PC-9 (cell line): ENCODE measurements around the gene RCE1.

Source experiments
- EZH2 ChIP-seq: fragments of 200-600 bp; sonication (generic); IDR thresholded peaks from 2 replicates; pipeline ENCODE4 v1.8.0; 2017; ENCODE audit warnings: antibody characterized with exemption, low read depth
- TF ChIP-seq, protein P1 (sequence below): fragments of 200-600 bp; sonication (generic); conservative IDR thresholded peaks from 2 replicates; pipeline ENCODE4 v1.6.1; 2017; ENCODE audit warnings: mixed run types, antibody characterized with exemption, mild to moderate bottlenecking, moderate library complexity

DNA sequence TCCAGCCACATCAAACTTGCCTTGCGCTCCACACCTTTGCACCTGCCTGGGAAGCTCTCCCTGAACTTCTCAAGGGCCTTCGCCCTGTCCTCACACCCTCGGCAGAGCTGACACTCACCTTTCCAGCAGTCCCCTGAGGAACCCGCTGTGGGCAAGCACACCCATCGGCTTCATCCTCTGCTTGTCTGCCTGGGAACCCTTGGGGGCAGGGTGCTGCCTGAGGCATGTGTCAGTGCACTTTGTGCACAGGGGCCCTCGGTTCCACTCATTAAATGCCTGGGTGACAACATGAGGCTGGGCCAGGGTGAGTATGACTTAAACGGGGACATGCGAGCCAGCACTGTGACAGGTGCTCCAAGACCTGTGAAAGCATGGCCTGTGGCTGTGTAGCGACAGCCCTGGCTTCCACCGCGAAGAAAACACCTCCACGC is 11.0 kb downstream of the RCE1 start:
- TF ChIP-seq, protein P1, sequence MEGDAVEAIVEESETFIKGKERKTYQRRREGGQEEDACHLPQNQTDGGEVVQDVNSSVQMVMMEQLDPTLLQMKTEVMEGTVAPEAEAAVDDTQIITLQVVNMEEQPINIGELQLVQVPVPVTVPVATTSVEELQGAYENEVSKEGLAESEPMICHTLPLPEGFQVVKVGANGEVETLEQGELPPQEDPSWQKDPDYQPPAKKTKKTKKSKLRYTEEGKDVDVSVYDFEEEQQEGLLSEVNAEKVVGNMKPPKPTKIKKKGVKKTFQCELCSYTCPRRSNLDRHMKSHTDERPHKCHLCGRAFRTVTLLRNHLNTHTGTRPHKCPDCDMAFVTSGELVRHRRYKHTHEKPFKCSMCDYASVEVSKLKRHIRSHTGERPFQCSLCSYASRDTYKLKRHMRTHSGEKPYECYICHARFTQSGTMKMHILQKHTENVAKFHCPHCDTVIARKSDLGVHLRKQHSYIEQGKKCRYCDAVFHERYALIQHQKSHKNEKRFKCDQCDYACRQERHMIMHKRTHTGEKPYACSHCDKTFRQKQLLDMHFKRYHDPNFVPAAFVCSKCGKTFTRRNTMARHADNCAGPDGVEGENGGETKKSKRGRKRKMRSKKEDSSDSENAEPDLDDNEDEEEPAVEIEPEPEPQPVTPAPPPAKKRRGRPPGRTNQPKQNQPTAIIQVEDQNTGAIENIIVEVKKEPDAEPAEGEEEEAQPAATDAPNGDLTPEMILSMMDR: no peak
- TF ChIP-seq EZH2: no peak
